ENCODE results near the gene SMAD1.
A peak's percentile ranks its signal among the peaks of the same experiment; 100 is the strongest.
"Not testable (repeated sequence)": the region's sequence is repeated elsewhere in the genome, so short reads cannot be mapped to it uniquely, and the experiment has no call there.

The SMAD1 gene

DNA sequence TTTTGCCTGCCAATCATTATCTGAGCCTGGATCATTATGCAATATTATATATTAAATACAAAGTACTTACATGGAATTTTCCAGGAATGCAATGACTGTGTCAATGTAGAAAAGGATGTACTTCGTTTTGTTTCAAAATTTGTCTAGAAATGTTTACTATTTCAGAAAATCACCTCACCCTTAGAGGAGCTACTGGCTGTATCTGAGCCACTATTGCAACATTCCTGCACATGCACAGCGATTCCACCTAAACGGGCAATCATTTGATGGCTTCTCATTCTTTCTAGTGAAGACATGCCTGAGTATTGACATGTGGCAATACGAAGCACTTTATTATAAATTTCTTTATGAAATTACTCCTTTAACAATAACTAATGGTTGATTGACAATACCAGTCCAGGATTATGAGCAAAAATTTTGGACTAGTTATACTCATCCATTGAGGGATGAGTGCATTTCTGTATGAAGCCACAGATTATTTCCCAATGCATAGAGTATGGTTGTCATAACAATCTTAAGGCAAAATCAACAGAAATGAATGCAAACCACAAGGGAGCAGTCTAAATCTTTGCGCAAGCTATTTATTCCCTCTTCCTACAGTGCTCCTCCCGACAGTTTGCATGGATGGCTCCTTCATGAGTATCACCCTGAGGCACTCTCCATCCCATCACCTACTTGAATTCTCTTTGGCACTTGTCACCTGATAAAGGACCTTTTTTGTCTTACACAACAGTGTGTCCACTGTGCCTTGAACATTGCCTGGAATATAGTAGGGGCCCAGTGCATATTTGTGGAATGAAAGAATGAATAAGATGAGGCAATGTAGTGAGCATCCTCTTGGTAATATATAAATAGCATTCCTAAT is 101.8 kb downstream of the SMAD1 start:
- no peak overlapping the region for H3K18ac ChIP-seq (ENCODE audit: low read length)
- H3K27ac ChIP-seq (ENCODE audit: low read depth, low read length) = no peak overlapping the region
- no peak overlapping the region for H4K5ac ChIP-seq (ENCODE audit: low read length)
- H2BK120ac ChIP-seq (ENCODE audit: low read depth, low read length) = no peak overlapping the region
- H2BK5ac ChIP-seq (ENCODE audit: low read length) = no peak overlapping the region
- H4K8ac ChIP-seq (ENCODE audit: low read depth, low read length) = no peak overlapping the region
- WGBS (ENCODE audit: extremely low coverage, insufficient coverage, low lambda C conversion rate) = no CpG with 5 or more reads among the region's 6 CpGs
- H3K79me1 ChIP-seq (ENCODE audit: low read length) = no peaks in the 10 kb centered on the region
- no peak overlapping the region for H3K4ac ChIP-seq (ENCODE audit: low read depth, low read length)
- H3K27me3 ChIP-seq (ENCODE audit: insufficient read depth, low read length, poor library complexity) = no peaks in the 10 kb centered on the region
- H2BK15ac ChIP-seq (replicated peaks; ENCODE audit: low read depth) = no peak overlapping the region
- no peak overlapping the region for H2AK5ac ChIP-seq (ENCODE audit: low read length)
- no peak overlapping the region for H3K4me2 ChIP-seq (ENCODE audit: low read length)
- no peaks in the 10 kb centered on the region for H3K79me2 ChIP-seq (ENCODE audit: control insufficient read depth, insufficient read depth, low read length)
- no peak overlapping the region for H3K4me3 ChIP-seq (ENCODE audit: low read length)
- no peak for DNase-seq
- no peaks in the 10 kb centered on the region for H3K4me1 ChIP-seq (ENCODE audit: control insufficient read depth, low read depth, low read length)
- no peak overlapping the region for H3K23ac ChIP-seq (ENCODE audit: low read length)
- H3K56ac ChIP-seq (ENCODE audit: low read length) = no peak overlapping the region
- no peaks in the 10 kb centered on the region for H3K36me3 ChIP-seq (ENCODE audit: control insufficient read depth, insufficient read depth, low read length)
- H3K9ac ChIP-seq (ENCODE audit: low read length) = no peak overlapping the region

DNA sequence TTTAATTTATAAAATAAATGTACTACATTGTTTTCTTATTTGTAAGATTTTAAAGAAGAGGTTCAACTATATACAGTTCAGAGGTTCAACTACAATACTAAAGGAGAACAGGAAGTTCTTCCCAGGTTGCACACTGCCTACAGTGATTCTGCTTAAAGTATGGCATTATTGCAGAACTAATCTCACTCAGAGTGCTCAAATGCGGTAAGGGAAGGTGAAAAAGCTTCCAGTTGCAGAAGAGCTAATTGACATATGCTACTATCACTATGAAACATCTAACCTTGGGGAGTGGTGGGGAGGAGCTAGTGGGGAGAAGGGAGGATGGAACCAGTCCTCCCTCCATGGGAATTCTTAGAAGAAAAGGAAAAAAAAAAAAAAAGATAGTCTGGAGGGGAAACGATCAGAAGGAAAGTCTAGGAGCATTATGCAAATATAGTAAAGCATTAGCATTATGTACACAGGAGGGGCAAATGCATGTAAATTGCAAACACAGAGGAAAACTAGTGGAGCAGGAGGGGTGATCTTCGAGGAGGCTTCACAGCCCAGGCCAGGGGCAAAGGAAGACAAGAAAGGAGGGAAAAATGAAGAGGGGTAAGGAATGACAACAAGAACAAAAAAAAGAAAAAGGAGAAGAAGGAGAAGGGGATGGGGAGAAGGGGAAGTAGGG is 105.6 kb downstream of the SMAD1 start:
- no peaks in the 10 kb centered on the region for H3K27me3 ChIP-seq (ENCODE audit: insufficient read depth, low read length, poor library complexity)

DNA sequence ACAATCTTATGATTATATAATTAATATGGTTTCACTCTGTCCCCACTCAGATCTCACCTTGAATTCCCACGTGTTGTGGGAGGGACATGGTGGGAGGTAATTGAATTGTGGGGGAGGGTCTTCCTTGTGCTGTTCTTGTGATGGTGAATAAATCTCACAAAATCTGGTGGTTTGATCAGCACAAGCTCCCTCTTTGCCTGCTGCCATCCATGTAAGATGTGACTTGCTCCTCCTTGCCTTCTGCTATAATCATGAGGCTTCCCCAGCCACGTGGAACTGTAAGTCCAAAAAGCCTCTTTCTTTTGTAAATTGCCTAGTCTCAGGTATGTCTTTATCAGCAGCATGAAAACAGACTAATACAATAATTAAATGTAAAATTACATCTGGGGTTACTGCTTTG is 107.7 kb downstream of the SMAD1 start:
- not testable (repeated sequence) for H2BK5ac ChIP-seq (ENCODE audit: low read length); H3K27ac ChIP-seq (ENCODE audit: low read depth, low read length); DNase-seq; H3K4me1 ChIP-seq (ENCODE audit: control insufficient read depth, low read depth, low read length); H3K4ac ChIP-seq (ENCODE audit: low read depth, low read length); H2AK5ac ChIP-seq (ENCODE audit: low read length); H3K4me3 ChIP-seq (ENCODE audit: low read length); H3K4me2 ChIP-seq (ENCODE audit: low read length); H4K8ac ChIP-seq (ENCODE audit: low read depth, low read length); H3K23ac ChIP-seq (ENCODE audit: low read length); H3K79me1 ChIP-seq (ENCODE audit: low read length); H3K18ac ChIP-seq (ENCODE audit: low read length); H3K27me3 ChIP-seq (ENCODE audit: insufficient read depth, low read length, poor library complexity); H4K5ac ChIP-seq (ENCODE audit: low read length); H2BK15ac ChIP-seq (replicated peaks; ENCODE audit: low read depth); H3K56ac ChIP-seq (ENCODE audit: low read length); H3K36me3 ChIP-seq (ENCODE audit: control insufficient read depth, insufficient read depth, low read length); H2BK120ac ChIP-seq (ENCODE audit: low read depth, low read length); H3K79me2 ChIP-seq (ENCODE audit: control insufficient read depth, insufficient read depth, low read length); H3K9ac ChIP-seq (ENCODE audit: low read length)
- no CpG with 5 or more reads among the region's 2 CpGs for WGBS (ENCODE audit: extremely low coverage, insufficient coverage, low lambda C conversion rate)

More for the DNA sequence above, 105.6 kb downstream of the SMAD1 start:
- H4K5ac ChIP-seq (ENCODE audit: low read length) = no peak overlapping the region
- H4K8ac ChIP-seq (ENCODE audit: low read depth, low read length) = peak overlapping the region; percentile 40
- no peaks in the 10 kb centered on the region for H3K79me2 ChIP-seq (ENCODE audit: control insufficient read depth, insufficient read depth, low read length)
- no peaks in the 10 kb centered on the region for H3K4me1 ChIP-seq (ENCODE audit: control insufficient read depth, low read depth, low read length)
- no peak overlapping the region for H3K9ac ChIP-seq (ENCODE audit: low read length)
- H3K27ac ChIP-seq (ENCODE audit: low read depth, low read length) = no peak overlapping the region
- H2AK5ac ChIP-seq (ENCODE audit: low read length) = no peak overlapping the region
- DNase-seq = no peak
- no peak overlapping the region for H3K4me3 ChIP-seq (ENCODE audit: low read length)
- no peak overlapping the region for H3K4ac ChIP-seq (ENCODE audit: low read depth, low read length)
- no peaks in the 10 kb centered on the region for H3K79me1 ChIP-seq (ENCODE audit: low read length)
- no peak overlapping the region for H3K18ac ChIP-seq (ENCODE audit: low read length)
- no peak overlapping the region for H3K56ac ChIP-seq (ENCODE audit: low read length)
- H3K36me3 ChIP-seq (ENCODE audit: control insufficient read depth, insufficient read depth, low read length) = no peaks in the 10 kb centered on the region
- WGBS (ENCODE audit: extremely low coverage, insufficient coverage, low lambda C conversion rate) = no CpG with 5 or more reads among the region's 3 CpGs
- no peak overlapping the region for H2BK120ac ChIP-seq (ENCODE audit: low read depth, low read length)
- no peak overlapping the region for H3K23ac ChIP-seq (ENCODE audit: low read length)
- H2BK15ac ChIP-seq (replicated peaks; ENCODE audit: low read depth) = no peak overlapping the region
- H3K4me2 ChIP-seq (ENCODE audit: low read length) = no peak overlapping the region
- no peak overlapping the region for H2BK5ac ChIP-seq (ENCODE audit: low read length)

DNA sequence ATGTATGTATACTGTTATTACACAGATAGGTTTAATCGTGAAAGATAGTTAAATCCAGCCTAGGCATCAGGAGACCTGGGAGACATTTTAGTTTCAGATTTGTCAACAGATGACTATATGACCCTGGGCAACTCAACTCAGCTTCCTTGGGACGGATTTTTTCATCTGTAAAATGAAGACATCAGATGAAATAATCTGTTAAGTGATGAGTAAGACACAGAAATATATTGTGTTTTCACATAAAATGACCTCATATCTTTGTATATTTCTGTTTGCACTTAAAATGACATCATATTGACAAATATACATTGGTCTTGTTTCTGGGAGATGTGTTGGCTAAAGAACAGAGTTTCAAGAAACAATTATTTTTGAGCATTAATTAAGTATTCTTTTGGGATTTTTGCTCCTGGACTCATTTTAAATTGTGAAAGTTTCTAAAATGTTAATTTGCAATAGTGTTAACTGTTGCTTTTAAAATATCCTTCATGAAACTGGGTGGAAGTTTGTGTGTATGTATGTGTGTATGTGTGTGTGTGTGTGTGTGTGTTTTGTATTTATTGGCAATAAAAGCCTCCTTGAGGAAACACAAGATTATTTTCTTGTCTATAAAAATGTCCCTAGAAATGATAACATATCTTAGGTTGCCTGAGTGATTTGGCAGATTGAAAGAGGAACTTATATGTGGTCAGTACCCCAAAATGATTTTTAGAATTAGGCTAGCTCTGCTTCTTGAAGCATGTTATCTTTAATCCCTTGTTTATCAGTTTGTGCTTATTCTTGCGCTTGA is 108.5 kb downstream of the SMAD1 start:
- H4K8ac ChIP-seq (ENCODE audit: low read depth, low read length) = no peak overlapping the region
- H3K27ac ChIP-seq (ENCODE audit: low read depth, low read length) = no peak overlapping the region
- H3K18ac ChIP-seq (ENCODE audit: low read length) = no peak overlapping the region
- H2BK120ac ChIP-seq (ENCODE audit: low read depth, low read length) = no peak overlapping the region
- no peaks in the 10 kb centered on the region for H3K79me2 ChIP-seq (ENCODE audit: control insufficient read depth, insufficient read depth, low read length)
- no peak overlapping the region for H3K56ac ChIP-seq (ENCODE audit: low read length)
- no peak overlapping the region for H2BK15ac ChIP-seq (replicated peaks; ENCODE audit: low read depth)
- H3K4ac ChIP-seq (ENCODE audit: low read depth, low read length) = no peak overlapping the region
- H3K4me2 ChIP-seq (ENCODE audit: low read length) = no peak overlapping the region
- H3K4me1 ChIP-seq (ENCODE audit: control insufficient read depth, low read depth, low read length) = no peaks in the 10 kb centered on the region
- WGBS (ENCODE audit: extremely low coverage, insufficient coverage, low lambda C conversion rate) = no CpG with 5 or more reads among the region's 3 CpGs
- H3K23ac ChIP-seq (ENCODE audit: low read length) = no peak overlapping the region
- no peak overlapping the region for H3K4me3 ChIP-seq (ENCODE audit: low read length)
- H3K9ac ChIP-seq (ENCODE audit: low read length) = no peak overlapping the region
- H3K27me3 ChIP-seq (ENCODE audit: insufficient read depth, low read length, poor library complexity) = no peaks in the 10 kb centered on the region
- no peak overlapping the region for H4K5ac ChIP-seq (ENCODE audit: low read length)
- H3K79me1 ChIP-seq (ENCODE audit: low read length) = no peaks in the 10 kb centered on the region
- no peak overlapping the region for H2BK5ac ChIP-seq (ENCODE audit: low read length)
- DNase-seq = no peak
- no peaks in the 10 kb centered on the region for H3K36me3 ChIP-seq (ENCODE audit: control insufficient read depth, insufficient read depth, low read length)
- H2AK5ac ChIP-seq (ENCODE audit: low read length) = no peak overlapping the region

DNA sequence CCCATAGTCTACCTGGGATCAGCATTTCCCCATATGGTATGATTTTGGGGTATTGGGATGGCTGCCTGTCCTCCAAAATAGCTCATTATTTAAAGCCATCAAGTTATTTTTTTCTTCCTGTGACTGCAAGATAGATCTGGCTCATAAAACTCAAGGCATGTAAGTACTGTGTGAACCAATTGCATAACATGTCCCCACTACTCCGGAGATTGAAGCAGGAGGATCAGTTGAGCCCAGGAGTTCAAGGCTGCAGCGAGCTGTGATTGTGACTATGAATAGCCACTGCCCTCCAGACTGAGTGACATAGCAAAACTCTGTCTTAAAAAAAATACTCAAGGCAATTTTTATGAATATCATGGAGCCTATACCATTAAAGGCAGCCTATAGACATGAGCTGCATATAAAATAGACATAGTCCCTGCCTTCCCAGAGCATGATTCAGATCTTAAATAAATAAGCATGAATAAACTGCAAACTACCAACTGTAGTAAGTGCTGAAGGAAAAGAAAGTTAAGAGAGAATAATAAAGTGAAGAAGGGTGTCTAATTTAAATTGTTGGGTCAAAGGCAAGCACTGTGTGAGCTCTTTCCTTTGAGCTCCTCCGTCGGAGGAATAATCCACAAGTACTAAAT is 120.6 kb downstream of the SMAD1 start:
- Histone ChIP-seq H3K4ac (ENCODE audit: low read depth, low read length) (no peak overlapping the region), H3K18ac (ENCODE audit: low read length) (no peak overlapping the region), H3K4me1 (ENCODE audit: control insufficient read depth, low read depth, low read length) (no peaks in the 10 kb centered on the region), H3K27me3 (ENCODE audit: insufficient read depth, low read length, poor library complexity) (no peaks in the 10 kb centered on the region), H3K36me3 (ENCODE audit: control insufficient read depth, insufficient read depth, low read length) (no peaks in the 10 kb centered on the region), H3K56ac (ENCODE audit: low read length) (no peak overlapping the region), H2BK120ac (ENCODE audit: low read depth, low read length) (no peak overlapping the region), H4K8ac (ENCODE audit: low read depth, low read length) (no peak overlapping the region), H3K27ac (ENCODE audit: low read depth, low read length) (no peak overlapping the region), H3K4me3 (ENCODE audit: low read length) (no peak overlapping the region), H3K79me1 (ENCODE audit: low read length) (no peaks in the 10 kb centered on the region), H3K23ac (ENCODE audit: low read length) (no peak overlapping the region), H4K5ac (ENCODE audit: low read length) (no peak overlapping the region), H2AK5ac (ENCODE audit: low read length) (no peak overlapping the region), H3K9ac (ENCODE audit: low read length) (no peak overlapping the region), H2BK5ac (ENCODE audit: low read length) (no peak overlapping the region), H3K4me2 (ENCODE audit: low read length) (no peak overlapping the region), H3K79me2 (ENCODE audit: control insufficient read depth, insufficient read depth, low read length) (no peaks in the 10 kb centered on the region), H2BK15ac (replicated peaks; ENCODE audit: low read depth) (no peak overlapping the region)
- DNase-seq = no peak
- no CpG with 5 or more reads among the region's 4 CpGs for WGBS (ENCODE audit: extremely low coverage, insufficient coverage, low lambda C conversion rate)
